Neural progenitor cell (in vitro differentiated cells): ENCODE measurements around the gene MAD1L1.

Source experiments
- EZH2 ChIP-seq: fragments of 200-600 bp; sonication (generic); IDR thresholded peaks from 2 replicates; pipeline ENCODE4 v1.6.1; 2017; ENCODE audit warnings: antibody characterized with exemption, mild to moderate bottlenecking, moderate library complexity
- TF ChIP-seq, protein P1 (sequence below): fragments of 200-600 bp; sonication (generic); IDR thresholded peaks from 2 replicates; pipeline ENCODE4 v1.5.1; 2017; ENCODE audit warnings: antibody characterized with exemption, mild to moderate bottlenecking

GRCh38 chr7:1946773-1947450, 285.8 kb downstream of the MAD1L1 start:
- TF ChIP-seq, protein P1, sequence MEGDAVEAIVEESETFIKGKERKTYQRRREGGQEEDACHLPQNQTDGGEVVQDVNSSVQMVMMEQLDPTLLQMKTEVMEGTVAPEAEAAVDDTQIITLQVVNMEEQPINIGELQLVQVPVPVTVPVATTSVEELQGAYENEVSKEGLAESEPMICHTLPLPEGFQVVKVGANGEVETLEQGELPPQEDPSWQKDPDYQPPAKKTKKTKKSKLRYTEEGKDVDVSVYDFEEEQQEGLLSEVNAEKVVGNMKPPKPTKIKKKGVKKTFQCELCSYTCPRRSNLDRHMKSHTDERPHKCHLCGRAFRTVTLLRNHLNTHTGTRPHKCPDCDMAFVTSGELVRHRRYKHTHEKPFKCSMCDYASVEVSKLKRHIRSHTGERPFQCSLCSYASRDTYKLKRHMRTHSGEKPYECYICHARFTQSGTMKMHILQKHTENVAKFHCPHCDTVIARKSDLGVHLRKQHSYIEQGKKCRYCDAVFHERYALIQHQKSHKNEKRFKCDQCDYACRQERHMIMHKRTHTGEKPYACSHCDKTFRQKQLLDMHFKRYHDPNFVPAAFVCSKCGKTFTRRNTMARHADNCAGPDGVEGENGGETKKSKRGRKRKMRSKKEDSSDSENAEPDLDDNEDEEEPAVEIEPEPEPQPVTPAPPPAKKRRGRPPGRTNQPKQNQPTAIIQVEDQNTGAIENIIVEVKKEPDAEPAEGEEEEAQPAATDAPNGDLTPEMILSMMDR: no peak
- no peak for TF ChIP-seq EZH2
